ENCODE measurements around the gene C16orf78.

The C16orf78 gene

GRCh38 chr16:49373504-49373903 lies at the start of gene C16orf78:
TSS of gene C16orf78 (plus strand) at chr16:49373804. CDS start at chr16:49373940, 136 bp downstream.
- no peak for DNase-seq

GRCh38 chr16:49324703-49325102 lies 48.9 kb upstream of the C16orf78 start:
- DNase-seq, result no peak

GRCh38 chr16:49327466-49327865 lies 46.1 kb upstream of the C16orf78 start:
- DNase-seq, result no peak

- no peak for DNase-seq
These were observed 45.3 kb upstream of the C16orf78 start for GRCh38 chr16:49328325-49328724.

GRCh38 chr16:49330562-49331201 lies 42.9 kb upstream of the C16orf78 start:
- no peak for DNase-seq

GRCh38 chr16:49332589-49333258 lies 40.9 kb upstream of the C16orf78 start:
- DNase-seq, result no peak

- DNase-seq, result no peak
These were observed 40.4 kb upstream of the C16orf78 start for GRCh38 chr16:49333259-49333597.

GRCh38 chr16:49335828-49336227 lies 37.8 kb upstream of the C16orf78 start:
- no peak for DNase-seq

GRCh38 chr16:49336581-49336980 lies 37.0 kb upstream of the C16orf78 start:
- no peak for DNase-seq

- DNase-seq, result no peak
These were observed 35.7 kb upstream of the C16orf78 start for GRCh38 chr16:49337814-49338350.

GRCh38 chr16:49338611-49339265 lies 34.9 kb upstream of the C16orf78 start:
- no peak for DNase-seq

GRCh38 chr16:49340466-49340865 lies 33.1 kb upstream of the C16orf78 start:
- no peak for DNase-seq

- no peak for DNase-seq
These were observed 31.9 kb upstream of the C16orf78 start for GRCh38 chr16:49341706-49342105.

- no peak for DNase-seq
These were observed 31.0 kb upstream of the C16orf78 start for GRCh38 chr16:49342336-49343265.

- no peak for DNase-seq
These were observed 30.3 kb upstream of the C16orf78 start for GRCh38 chr16:49343291-49343690.

- DNase-seq, result no peak
These were observed 29.2 kb upstream of the C16orf78 start for GRCh38 chr16:49344401-49344800.

- DNase-seq, result no peak
These were observed 27.8 kb upstream of the C16orf78 start for GRCh38 chr16:49345829-49346228.

GRCh38 chr16:49346459-49346858 lies 27.1 kb upstream of the C16orf78 start:
- no peak for DNase-seq

- no peak for DNase-seq
These were observed 26.1 kb upstream of the C16orf78 start for GRCh38 chr16:49347476-49347875.

GRCh38 chr16:49348408-49349176 lies 25.0 kb upstream of the C16orf78 start:
- DNase-seq, result no peak

GRCh38 chr16:49349446-49350168 lies 24.0 kb upstream of the C16orf78 start:
- no peak for DNase-seq
